Gastroesophageal sphincter (tissue), 3 donors: ENCODE measurements around the gene ATF2.

Experiments used
- CTCF ChIP-seq, 4 experiments: fragments of 200-600 bp in 2 of 4; fragments of 450-650 bp in 2 of 4; sonication (generic) in 1 of 4; IDR thresholded peaks; one replicate each; pipeline ENCODE4 v1.5.1; 2017 to 2019; ENCODE audit warnings: antibody characterized with exemption in 4 of 4, mild to moderate bottlenecking in 2 of 4, moderate library complexity in 2 of 4
- EP300 ChIP-seq: sonication (generic); formaldehyde crosslinking; IDR thresholded peaks from one replicate; pipeline ENCODE4 v1.6.1; 2017; ENCODE audit warnings: antibody characterized with exemption, mild to moderate bottlenecking
- POLR2A ChIP-seq, 2 donors: fragments of 450-650 bp; IDR thresholded peaks; one replicate each; pipeline ENCODE4 v1.6.1; 2017; ENCODE audit warnings: antibody characterized with exemption in 2 of 2, mild to moderate bottlenecking in 2 of 2, moderate library complexity in 1 of 2

- TF ChIP-seq EP300 (no peak), CTCF (IDR thresholded peaks at IDR 0.05) (no peak), POLR2A (IDR thresholded peaks at IDR 0.05) (no peak)
Measured at GRCh38 chr2:175026385-175026784, 141.6 kb downstream of the ATF2 start.
